Measurements from ENCODE around the gene PUM2. TPM values are rescaled to one million over a fixed set of nuclear protein-coding genes. Genes with fewer than 3 reads are reported as not detected.

Gene PUM2
- total RNA-seq, 4 donors from 2014 or later, result 61.2 to 88.3 (median 74.8) TPM

GRCh38 chr2:20307311-20307710, 43.3 kb downstream of the PUM2 start:
- no peaks in the 10 kb centered on the region for H3K27me3 ChIP-seq
- H3K9me3 ChIP-seq, result no peaks in the 10 kb centered on the region
- peaks cover 0 to 60% (median 0%) of the 10 kb centered on the region in 3 donors for H3K36me3 ChIP-seq
- no peak overlapping the region for H3K4me3 ChIP-seq
- no peak overlapping the region for H3K27ac ChIP-seq
- H3K4me1 ChIP-seq, result no peaks in the 10 kb centered on the region
- no peak for DNase-seq
- TF ChIP-seq POLR2A (IDR thresholded peaks at IDR 0.05) (no peak), CTCF (IDR thresholded peaks at IDR 0.05) (no peak)

GRCh38 chr2:20304411-20304810, 46.2 kb downstream of the PUM2 start:
- Histone ChIP-seq H3K4me3 (no peak overlapping the region), H3K27me3 (no peaks in the 10 kb centered on the region), H3K27ac (no peak overlapping the region), H3K4me1 (no peaks in the 10 kb centered on the region), H3K36me3 (peaks cover 0 to 46% (median 0%) of the 10 kb centered on the region in 3 donors), H3K9me3 (no peaks in the 10 kb centered on the region)
- no peak for TF ChIP-seq POLR2A (IDR thresholded peaks at IDR 0.05)
- no peak for TF ChIP-seq CTCF (IDR thresholded peaks at IDR 0.05)
- no peak for DNase-seq

- no peaks in the 10 kb centered on the region for H3K4me1 ChIP-seq
- no peak overlapping the region for H3K4me3 ChIP-seq
- H3K27ac ChIP-seq, result no peak overlapping the region
- H3K27me3 ChIP-seq, result no peaks in the 10 kb centered on the region
- no peaks in the 10 kb centered on the region for H3K9me3 ChIP-seq
- no peak for DNase-seq
- TF ChIP-seq CTCF (IDR thresholded peaks at IDR 0.05) (no peak), POLR2A (IDR thresholded peaks at IDR 0.05) (no peak)
- H3K36me3 ChIP-seq, result peaks cover 0 to 48% (median 0%) of the 10 kb centered on the region in 3 donors
Observed at GRCh38 chr2:20303966-20304365, 46.7 kb downstream of the PUM2 start.

GRCh38 chr2:20302019-20302418, 48.6 kb downstream of the PUM2 start:
- no peaks in the 10 kb centered on the region for H3K4me1 ChIP-seq
- no peaks in the 10 kb centered on the region for H3K9me3 ChIP-seq
- H3K36me3 ChIP-seq, result peaks cover 0 to 46% (median 0%) of the 10 kb centered on the region in 3 donors
- H3K27ac ChIP-seq, result no peak overlapping the region
- DNase-seq, result no peak
- no peaks in the 10 kb centered on the region for H3K27me3 ChIP-seq
- no peak overlapping the region for H3K4me3 ChIP-seq
- no peak for TF ChIP-seq POLR2A (IDR thresholded peaks at IDR 0.05)
- TF ChIP-seq CTCF (IDR thresholded peaks at IDR 0.05), result no peak

- no peaks in the 10 kb centered on the region for H3K27me3 ChIP-seq
- no peaks in the 10 kb centered on the region for H3K4me1 ChIP-seq
- H3K9me3 ChIP-seq, result no peaks in the 10 kb centered on the region
- no peak for DNase-seq
- no peak overlapping the region for H3K4me3 ChIP-seq
- H3K27ac ChIP-seq, result no peak overlapping the region
- peaks cover 0 to 46% (median 0%) of the 10 kb centered on the region in 3 donors for H3K36me3 ChIP-seq
- TF ChIP-seq CTCF (IDR thresholded peaks at IDR 0.05) (no peak), POLR2A (IDR thresholded peaks at IDR 0.05) (no peak)
Observed at GRCh38 chr2:20300656-20301055, 50.0 kb downstream of the PUM2 start.

GRCh38 chr2:20299113-20299512, 51.5 kb downstream of the PUM2 start:
- Histone ChIP-seq H3K9me3 (no peaks in the 10 kb centered on the region), H3K27me3 (no peaks in the 10 kb centered on the region), H3K4me1 (no peaks in the 10 kb centered on the region), H3K36me3 (peaks cover 0 to 56% (median 0%) of the 10 kb centered on the region in 3 donors), H3K4me3 (no peak overlapping the region), H3K27ac (no peak overlapping the region)
- TF ChIP-seq POLR2A (IDR thresholded peaks at IDR 0.05) (no peak), CTCF (IDR thresholded peaks at IDR 0.05) (no peak)
- no peak for DNase-seq
